BJ (cell line): ENCODE data around the gene CYP4A11. TPM values are rescaled to one million over a fixed set of nuclear protein-coding genes. Genes with fewer than 3 reads are reported as not detected.
"Not testable (repeated sequence)": the region's sequence is repeated elsewhere in the genome, so short reads cannot be mapped to it uniquely, and the experiment has no call there.

Source experiments
- CTCF ChIA-PET: fragments of 350-600 bp; formaldehyde crosslinking; extraction: SDS; loops from one replicate; lab custom pipeline; 2021; ENCODE audit warnings: antibody characterized with exemption, inconsistent platforms; lab: Yijun Ruan, JAX
- POLR2A ChIA-PET: fragments of 300-600 bp; sonication (Branson Sonifier 250); formaldehyde crosslinking; extraction: SDS; loops from one replicate; lab custom pipeline; 2021; ENCODE audit warnings: antibody characterized with exemption; lab: Charles Lee
- DNase-seq: peaks from one replicate; pipeline ENCODE4 v3.0.0-alpha.2; 2011; ENCODE audit warnings: low read depth
- H3K27me3 ChIP-seq: 2 replicates; pipeline ENCODE4 v1.6.0; 2011; ENCODE audit warnings: low read length; ENCODE audit not compliant: control insufficient read depth, insufficient read depth
- H3K36me3 ChIP-seq: 2 replicates; pipeline ENCODE4 v1.5.1; 2011; ENCODE audit warnings: low read length; ENCODE audit not compliant: control insufficient read depth, insufficient read depth
- H3K4me3 ChIP-seq: 2 replicates; pipeline ENCODE4 v1.5.1; 2011; ENCODE audit warnings: low read depth, mild to moderate bottlenecking, control low read depth, low read length
- CTCF ChIP-seq: IDR thresholded peaks from 2 replicates; pipeline ENCODE4 v1.5.1; 2011; ENCODE audit warnings: low read depth, mild to moderate bottlenecking, control low read depth, inconsistent platforms, low read length, moderate library complexity; ENCODE audit not compliant: insufficient read depth
- polyA plus RNA-seq: library from polyadenylated mRNA; depleted of rRNA; stranded (reverse); fragments of >200 nt; gene quantifications from 2 replicates; pipeline ENCODE4 v1.2.3, GENCODE V29; 2011

The CYP4A11 gene
- polyA plus RNA-seq, 1 experiment = not detected

GRCh38 chr1:46931151-46931550, 10.1 kb downstream of the CYP4A11 start:
- no peak for DNase-seq
- H3K36me3 ChIP-seq = no peaks in the 10 kb centered on the region
- no peaks in the 10 kb centered on the region for H3K27me3 ChIP-seq
- TF ChIP-seq CTCF = no peak
- no peak overlapping the region for H3K4me3 ChIP-seq
- CTCF ChIA-PET = no interaction called here
- POLR2A ChIA-PET = no interaction called here

- POLR2A ChIA-PET = no interaction called here
- TF ChIP-seq CTCF = no peak
- no peak for DNase-seq
- Histone ChIP-seq H3K27me3 (no peaks in the 10 kb centered on the region), H3K4me3 (no peak overlapping the region), H3K36me3 (no peaks in the 10 kb centered on the region)
- CTCF ChIA-PET = no interaction called here
Measured at GRCh38 chr1:46927249-46927835, 13.9 kb downstream of the CYP4A11 start.

GRCh38 chr1:46910790-46911189, 30.5 kb downstream of the CYP4A11 start:
- Histone ChIP-seq H3K4me3 (no peak overlapping the region), H3K36me3 (no peaks in the 10 kb centered on the region), H3K27me3 (no peaks in the 10 kb centered on the region)
- CTCF ChIA-PET = no interaction called here
- TF ChIP-seq CTCF = no peak
- DNase-seq = no peak
- POLR2A ChIA-PET = no interaction called here

GRCh38 chr1:46903481-46903880, 37.8 kb downstream of the CYP4A11 start:
- no peaks in the 10 kb centered on the region for H3K27me3 ChIP-seq
- DNase-seq = no peak
- H3K4me3 ChIP-seq = no peak overlapping the region
- ChIA-PET CTCF (interaction anchor here (0.7 kb wide), 1 partner anchor 86 kb away, joined by 3 read pairs; no protein-coding TSS in a partner anchor), POLR2A (no interaction called here)
- H3K36me3 ChIP-seq = no peaks in the 10 kb centered on the region
- TF ChIP-seq CTCF = no peak

GRCh38 chr1:46900401-46900800, 40.9 kb downstream of the CYP4A11 start:
- H3K36me3 ChIP-seq = no peaks in the 10 kb centered on the region
- no peak overlapping the region for H3K4me3 ChIP-seq
- no peak for TF ChIP-seq CTCF
- ChIA-PET POLR2A (no interaction called here), CTCF (no interaction called here)
- no peaks in the 10 kb centered on the region for H3K27me3 ChIP-seq
- DNase-seq = no peak

- CTCF ChIA-PET, POLR2A ChIA-PET, DNase-seq, H3K4me3 ChIP-seq, H3K36me3 ChIP-seq, H3K27me3 ChIP-seq: not testable (repeated sequence)
Measured at GRCh38 chr1:46881656-46882055, 59.6 kb downstream of the CYP4A11 start.
